HG02884 (cell line): Measurements from ENCODE around the gene ZNF446.
"Not testable (repeated sequence)": the region's sequence is repeated elsewhere in the genome, so short reads cannot be mapped to it uniquely, and the experiment has no call there.

Source experiments
- ATAC-seq: cut with Tn5 transposase; IDR thresholded peaks from one replicate; pipeline ENCODE4 v1.9.1; 2021; ENCODE audit warnings: mild to moderate bottlenecking, moderate library complexity; ENCODE audit not compliant: unreplicated experiment

The ZNF446 gene

GRCh38 chr19:58469241-58470013 is 6.7 kb upstream of the ZNF446 start:
- ATAC-seq, result no peak

GRCh38 chr19:58470837-58471543 is 5.2 kb upstream of the ZNF446 start:
- not testable (repeated sequence) for ATAC-seq

GRCh38 chr19:58471736-58472135 is 4.4 kb upstream of the ZNF446 start:
- ATAC-seq, result no peak

GRCh38 chr19:58473775-58474174 is 2.4 kb upstream of the ZNF446 start:
- no peak for ATAC-seq

- no peak for ATAC-seq
These were observed 1.7 kb upstream of the ZNF446 start for GRCh38 chr19:58474291-58474996.

- ATAC-seq, result peak; percentile 1
These were observed 997 bp upstream of the ZNF446 start for GRCh38 chr19:58474997-58475713.

- ATAC-seq, result no peak
These were observed 405 bp downstream of the ZNF446 start for GRCh38 chr19:58476498-58477015.

- no peak for ATAC-seq
These were observed 978 bp downstream of the ZNF446 start for GRCh38 chr19:58477130-58477529.

- ATAC-seq, result no peak
These were observed 1.7 kb downstream of the ZNF446 start for GRCh38 chr19:58477871-58478270.

GRCh38 chr19:58479303-58479702 is 3.2 kb downstream of the ZNF446 start:
- ATAC-seq, result no peak

GRCh38 chr19:58479736-58480480 is 3.8 kb downstream of the ZNF446 start:
- ATAC-seq, result no peak

GRCh38 chr19:58480481-58480830 is 4.3 kb downstream of the ZNF446 start:
- no peak for ATAC-seq

- no peak for ATAC-seq
These were observed 4.7 kb downstream of the ZNF446 start for GRCh38 chr19:58480831-58481230.

GRCh38 chr19:58482372-58482771 is 6.2 kb downstream of the ZNF446 start:
- no peak for ATAC-seq

GRCh38 chr19:58483776-58484175 is 7.6 kb downstream of the ZNF446 start:
- ATAC-seq, result no peak

- ATAC-seq, result not testable (repeated sequence)
These were observed 8.2 kb downstream of the ZNF446 start for GRCh38 chr19:58484349-58484748.

GRCh38 chr19:58491393-58491792 is 15.2 kb downstream of the ZNF446 start:
- ATAC-seq, result no peak

- ATAC-seq, result no peak
These were observed 16.1 kb downstream of the ZNF446 start for GRCh38 chr19:58492265-58492664.

GRCh38 chr19:58497634-58498170 is 21.6 kb downstream of the ZNF446 start:
- ATAC-seq, result no peak
